NB4 (cell line): ENCODE measurements around the gene OSR1.
A peak's percentile ranks its signal among the peaks of the same experiment; 100 is the strongest.
"Not testable (repeated sequence)": the region's sequence is repeated elsewhere in the genome, so short reads cannot be mapped to it uniquely, and the experiment has no call there.

Experiments
- DNase-seq: peaks from one replicate; pipeline ENCODE4 v3.0.0; 2010; ENCODE audit warnings: low read depth
- H3K4me3 ChIP-seq: one replicate; pipeline ENCODE4 v1.5.1; 2011; ENCODE audit warnings: mild to moderate bottlenecking, low read depth, low read length, moderate library complexity
- CTCF ChIP-seq: IDR thresholded peaks from one replicate; pipeline ENCODE4 v1.5.1; 2012; ENCODE audit warnings: low read depth, low read length
- MYC ChIP-seq: IDR thresholded peaks from 2 replicates; pipeline ENCODE4 v1.6.1; 2011; ENCODE audit warnings: low read depth, low read length
- POLR2A ChIP-seq: IDR thresholded peaks from 2 replicates; pipeline ENCODE4 v1.6.1; 2011; ENCODE audit warnings: mild to moderate bottlenecking; ENCODE audit not compliant: insufficient read length; ENCODE audit errors: extremely low read depth
- TF ChIP-seq, protein P1 (sequence below): IDR thresholded peaks from 2 replicates; pipeline ENCODE4 v1.6.1; 2011; ENCODE audit warnings: low read depth, low read length

Gene OSR1

GRCh38 chr2:19321946-19322345 is 36.5 kb downstream of the OSR1 start:
- no peak for DNase-seq
- no peak overlapping the region for H3K4me3 ChIP-seq
- TF ChIP-seq, protein P1, sequence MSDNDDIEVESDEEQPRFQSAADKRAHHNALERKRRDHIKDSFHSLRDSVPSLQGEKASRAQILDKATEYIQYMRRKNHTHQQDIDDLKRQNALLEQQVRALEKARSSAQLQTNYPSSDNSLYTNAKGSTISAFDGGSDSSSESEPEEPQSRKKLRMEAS = no peak
- TF ChIP-seq MYC (no peak), POLR2A (no peak), CTCF (no peak)

GRCh38 chr2:19320813-19321212 is 37.6 kb downstream of the OSR1 start:
- DNase-seq = no peak
- no peak for TF ChIP-seq CTCF
- TF ChIP-seq POLR2A = no peak
- TF ChIP-seq, protein P1 = no peak
- no peak for TF ChIP-seq MYC
- no peak overlapping the region for H3K4me3 ChIP-seq

DNA sequence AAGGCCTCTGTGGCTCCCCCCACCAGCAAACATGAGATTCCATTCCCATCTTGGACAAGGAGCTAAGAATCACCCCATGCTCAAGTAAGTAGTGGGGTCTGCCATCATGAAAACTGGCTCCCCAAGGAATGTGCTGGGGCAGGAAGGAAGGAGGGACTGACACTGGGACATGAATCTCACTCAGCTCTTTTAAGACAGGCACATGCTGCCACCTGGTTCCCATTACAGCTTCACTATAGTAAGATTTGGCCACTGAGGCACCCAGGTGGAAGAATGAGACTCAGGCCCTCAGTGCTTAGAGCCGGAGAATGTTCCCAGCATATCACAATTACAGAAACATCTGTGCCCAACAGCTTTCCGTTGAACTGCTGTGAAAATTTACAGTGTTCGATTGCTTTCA is 38.7 kb downstream of the OSR1 start:
- H3K4me3 ChIP-seq = no peak overlapping the region
- DNase-seq = no peak
- TF ChIP-seq, protein P1 = no peak
- TF ChIP-seq CTCF (no peak), MYC (no peak), POLR2A (no peak)

DNA sequence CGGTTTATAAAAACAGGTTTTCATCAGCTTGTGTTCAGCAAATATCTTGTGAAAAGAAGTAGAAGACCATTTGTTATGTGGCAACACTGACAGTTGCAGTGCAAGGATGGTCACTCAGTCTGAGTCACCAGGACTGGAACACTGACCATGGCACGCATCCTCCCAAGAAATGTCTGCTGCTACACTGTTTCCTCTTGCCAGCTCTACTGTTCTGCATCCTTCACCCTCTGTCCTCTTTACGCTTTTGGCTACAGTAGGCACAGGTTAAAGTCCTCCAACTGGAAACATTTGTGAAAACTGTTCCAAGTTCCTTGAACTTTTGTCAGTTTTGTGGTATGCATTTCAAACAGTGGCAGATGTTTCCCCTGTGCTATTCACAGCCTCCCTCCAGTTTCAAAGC is 39.4 kb downstream of the OSR1 start:
- DNase-seq = no peak
- TF ChIP-seq, protein P1 = no peak
- TF ChIP-seq POLR2A (no peak), MYC (no peak), CTCF (no peak)
- H3K4me3 ChIP-seq = no peak overlapping the region

GRCh38 chr2:19313553-19313952 is 44.9 kb downstream of the OSR1 start:
- H3K4me3 ChIP-seq = no peak overlapping the region
- TF ChIP-seq, protein P1 = no peak
- TF ChIP-seq CTCF (no peak), MYC (no peak), POLR2A (no peak)
- no peak for DNase-seq

DNA sequence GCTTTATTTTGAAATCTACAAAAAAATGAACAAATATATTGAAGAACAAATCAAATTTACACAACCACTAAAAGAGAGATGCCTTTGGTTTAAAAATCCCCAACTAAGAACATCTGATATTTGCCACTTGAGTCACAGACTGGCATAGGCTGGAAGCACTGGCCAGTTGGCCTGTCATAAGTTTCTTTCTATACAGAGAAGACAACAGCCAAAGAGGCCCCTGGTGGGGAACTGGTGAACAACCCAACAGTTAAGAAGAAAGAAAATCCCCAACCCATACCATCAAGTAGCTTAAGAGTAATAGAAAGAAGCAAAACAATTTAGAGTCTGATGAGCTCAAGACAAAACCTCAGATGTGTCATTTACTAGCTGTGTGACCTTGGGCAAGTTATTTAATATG is 45.5 kb downstream of the OSR1 start:
- TF ChIP-seq CTCF (peak; percentile 31), MYC (no peak)
- DNase-seq = peak; percentile 30
- H3K4me3 ChIP-seq = no peak overlapping the region

DNA sequence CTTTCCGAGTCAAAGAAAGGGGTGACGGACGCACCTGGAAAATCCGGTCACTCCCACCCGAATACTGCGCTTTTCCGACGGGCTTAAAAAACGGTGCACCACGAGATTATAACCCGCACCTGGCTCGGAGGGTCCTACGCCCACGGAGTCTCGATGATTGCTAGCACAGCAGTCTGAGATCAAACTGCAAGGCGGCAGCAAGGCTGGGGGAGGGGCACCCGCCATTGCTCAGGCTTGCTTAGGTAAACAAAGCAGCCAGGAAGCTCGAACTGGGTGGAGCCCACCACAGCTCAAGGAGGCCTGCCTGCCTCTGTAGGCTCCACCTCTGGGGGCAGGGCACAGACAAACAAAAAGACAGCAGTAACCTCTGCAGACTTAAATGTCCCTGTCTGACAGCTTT is 52.4 kb downstream of the OSR1 start:
- DNase-seq, H3K4me3 ChIP-seq: not testable (repeated sequence)

GRCh38 chr2:19305400-19306055 is 52.9 kb downstream of the OSR1 start:
- not testable (repeated sequence) for DNase-seq, H3K4me3 ChIP-seq
